Nephron (organoid): Measurements from ENCODE around the gene SPSB2.
A peak's percentile ranks its signal among the peaks of the same experiment; 100 is the strongest.
"Not testable (repeated sequence)": the region's sequence is repeated elsewhere in the genome, so short reads cannot be mapped to it uniquely, and the experiment has no call there.

Source experiments
- H3K27ac Mint-ChIP-seq, 3 experiments: 2 replicates each; pipeline ENCODE4 v1.8.0; 2020; ENCODE audit warnings: mixed read lengths in 3 of 3, mild to moderate bottlenecking in 2 of 3, moderate library complexity in 1 of 3
- H3K27me3 Mint-ChIP-seq: 2 replicates; pipeline ENCODE4 v1.8.0; 2021; ENCODE audit warnings: low read depth, mild to moderate bottlenecking, moderate library complexity, mixed read lengths
- H3K36me3 Mint-ChIP-seq: 2 replicates; pipeline ENCODE4 v1.8.0; 2020; ENCODE audit warnings: low read depth, mixed read lengths
- H3K4me1 Mint-ChIP-seq: 2 replicates; pipeline ENCODE4 v1.8.0; 2020; ENCODE audit warnings: mixed read lengths
- H3K4me3 Mint-ChIP-seq, 3 experiments: 2 replicates each; pipeline ENCODE4 v1.8.0; 2020; ENCODE audit warnings: mild to moderate bottlenecking in 3 of 3, mixed read lengths in 3 of 3, moderate library complexity in 2 of 3
- H3K9me3 Mint-ChIP-seq: 2 replicates; pipeline ENCODE4 v1.8.0; 2020; ENCODE audit warnings: mixed read lengths
- TF ChIP-seq, protein P1 (sequence below), 3 experiments: fragments of 200-600 bp; sonication (generic); IDR thresholded peaks; one replicate each; pipeline ENCODE4 v1.5.0; 2021; ENCODE audit warnings: antibody characterized with exemption in 3 of 3; ENCODE audit not compliant: unreplicated experiment in 3 of 3

Gene SPSB2

DNA sequence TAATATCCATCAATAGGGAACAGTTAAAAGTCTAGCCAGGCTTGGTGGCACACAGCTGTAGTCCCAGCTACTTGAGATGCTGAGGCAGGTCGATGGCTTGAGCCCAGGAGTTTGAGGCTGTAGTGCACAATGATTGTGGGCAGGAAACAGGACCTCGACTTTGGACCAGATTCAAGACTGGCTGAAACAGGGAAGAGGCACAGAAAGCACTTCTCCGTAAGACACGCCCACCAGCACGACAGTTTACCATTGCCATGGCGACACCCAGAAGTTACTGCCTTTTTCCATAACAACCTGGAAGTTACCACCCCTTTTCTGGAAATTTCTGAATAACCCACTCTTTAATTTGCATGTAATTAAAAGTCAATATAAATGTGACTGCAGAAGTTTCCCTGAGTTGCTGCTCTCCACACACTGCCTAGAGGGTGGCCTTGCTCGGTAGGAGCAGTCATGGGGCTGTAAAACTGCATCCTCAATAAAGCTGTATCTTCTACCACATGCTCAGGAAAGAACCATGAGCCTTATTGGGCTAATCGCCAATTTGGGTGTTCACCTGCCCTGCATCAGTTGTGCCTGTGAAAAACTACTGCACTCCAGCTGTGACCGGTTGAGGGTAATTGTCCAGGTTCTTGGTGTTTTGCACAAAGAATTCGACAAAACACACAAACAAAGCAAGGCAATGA lies 26.9 kb upstream of the SPSB2 start:
- TF ChIP-seq, protein P1, sequence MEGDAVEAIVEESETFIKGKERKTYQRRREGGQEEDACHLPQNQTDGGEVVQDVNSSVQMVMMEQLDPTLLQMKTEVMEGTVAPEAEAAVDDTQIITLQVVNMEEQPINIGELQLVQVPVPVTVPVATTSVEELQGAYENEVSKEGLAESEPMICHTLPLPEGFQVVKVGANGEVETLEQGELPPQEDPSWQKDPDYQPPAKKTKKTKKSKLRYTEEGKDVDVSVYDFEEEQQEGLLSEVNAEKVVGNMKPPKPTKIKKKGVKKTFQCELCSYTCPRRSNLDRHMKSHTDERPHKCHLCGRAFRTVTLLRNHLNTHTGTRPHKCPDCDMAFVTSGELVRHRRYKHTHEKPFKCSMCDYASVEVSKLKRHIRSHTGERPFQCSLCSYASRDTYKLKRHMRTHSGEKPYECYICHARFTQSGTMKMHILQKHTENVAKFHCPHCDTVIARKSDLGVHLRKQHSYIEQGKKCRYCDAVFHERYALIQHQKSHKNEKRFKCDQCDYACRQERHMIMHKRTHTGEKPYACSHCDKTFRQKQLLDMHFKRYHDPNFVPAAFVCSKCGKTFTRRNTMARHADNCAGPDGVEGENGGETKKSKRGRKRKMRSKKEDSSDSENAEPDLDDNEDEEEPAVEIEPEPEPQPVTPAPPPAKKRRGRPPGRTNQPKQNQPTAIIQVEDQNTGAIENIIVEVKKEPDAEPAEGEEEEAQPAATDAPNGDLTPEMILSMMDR (IDR thresholded peaks at IDR 0.05; ENCODE audit: unreplicated experiment in 3 of 3), result no peak
- no peaks in the 10 kb centered on the region for H3K9me3 Mint-ChIP-seq
- H3K4me3 Mint-ChIP-seq, result no peak overlapping the region
- no peaks in the 10 kb centered on the region for H3K36me3 Mint-ChIP-seq
- H3K27me3 Mint-ChIP-seq, result no peaks in the 10 kb centered on the region
- H3K27ac Mint-ChIP-seq, result no peak overlapping the region
- H3K4me1 Mint-ChIP-seq, result peaks cover 4% of the 10 kb centered on the region

DNA sequence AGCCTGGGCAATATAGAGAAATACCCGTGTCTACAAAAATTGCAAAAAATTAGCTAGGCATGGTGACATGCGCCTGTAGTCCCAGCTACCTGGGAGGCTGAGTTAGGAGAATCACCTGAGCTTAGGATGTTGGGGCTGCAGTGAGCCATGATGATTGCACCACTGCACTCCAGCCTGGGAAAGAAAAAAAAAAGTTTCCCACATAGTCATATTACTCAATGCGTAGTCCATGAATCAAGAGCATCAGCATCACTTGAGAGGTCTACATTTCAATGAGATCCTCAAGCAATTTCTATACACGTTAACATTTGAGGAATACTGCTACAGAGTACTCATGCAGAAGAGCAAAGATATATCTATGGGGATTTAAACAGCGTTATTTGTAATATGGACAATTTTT lies 26.3 kb upstream of the SPSB2 start:
- TF ChIP-seq, protein P1 (IDR thresholded peaks at IDR 0.05; ENCODE audit: unreplicated experiment in 3 of 3), result no peak
- no peaks in the 10 kb centered on the region for H3K36me3 Mint-ChIP-seq
- no peaks in the 10 kb centered on the region for H3K27me3 Mint-ChIP-seq
- no peak overlapping the region for H3K27ac Mint-ChIP-seq
- H3K9me3 Mint-ChIP-seq, result no peaks in the 10 kb centered on the region
- H3K4me3 Mint-ChIP-seq, result no peak overlapping the region
- H3K4me1 Mint-ChIP-seq, result peaks cover 4% of the 10 kb centered on the region

DNA sequence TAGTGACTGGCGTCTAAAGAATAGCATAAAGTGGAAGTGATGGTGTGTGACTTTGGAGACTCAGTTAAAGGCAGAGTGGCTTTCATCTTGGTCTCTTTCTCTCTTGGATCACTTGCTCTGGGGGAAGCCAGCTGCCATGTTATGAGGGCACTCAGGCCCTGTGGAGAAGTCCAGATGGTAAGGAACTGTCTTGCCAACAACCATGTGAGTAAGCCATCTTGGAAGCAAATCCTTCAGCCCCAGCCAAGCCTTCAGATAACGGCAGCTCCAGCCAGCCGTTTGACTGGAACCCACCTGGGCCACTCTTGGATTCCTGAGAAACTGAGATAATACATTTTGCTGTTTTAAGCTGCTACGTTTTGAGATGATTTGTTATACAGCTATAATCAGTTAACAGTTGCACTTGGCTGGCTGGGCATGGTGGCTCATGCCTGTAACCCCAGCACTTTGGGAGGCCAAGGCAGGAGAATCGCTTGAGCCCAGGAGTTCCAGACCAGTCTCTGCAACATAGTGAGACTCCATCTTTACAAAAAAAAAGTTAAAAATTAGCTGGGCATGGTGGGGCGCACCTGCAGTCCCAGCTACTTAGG lies 23.8 kb upstream of the SPSB2 start:
- Mint-ChIP-seq H3K9me3 (no peaks in the 10 kb centered on the region), H3K36me3 (no peaks in the 10 kb centered on the region), H3K4me1 (no peaks in the 10 kb centered on the region), H3K4me3 (no peak overlapping the region), H3K27me3 (no peaks in the 10 kb centered on the region), H3K27ac (no peak overlapping the region)
- TF ChIP-seq, protein P1 (IDR thresholded peaks at IDR 0.05; ENCODE audit: unreplicated experiment in 3 of 3), result no peak

DNA sequence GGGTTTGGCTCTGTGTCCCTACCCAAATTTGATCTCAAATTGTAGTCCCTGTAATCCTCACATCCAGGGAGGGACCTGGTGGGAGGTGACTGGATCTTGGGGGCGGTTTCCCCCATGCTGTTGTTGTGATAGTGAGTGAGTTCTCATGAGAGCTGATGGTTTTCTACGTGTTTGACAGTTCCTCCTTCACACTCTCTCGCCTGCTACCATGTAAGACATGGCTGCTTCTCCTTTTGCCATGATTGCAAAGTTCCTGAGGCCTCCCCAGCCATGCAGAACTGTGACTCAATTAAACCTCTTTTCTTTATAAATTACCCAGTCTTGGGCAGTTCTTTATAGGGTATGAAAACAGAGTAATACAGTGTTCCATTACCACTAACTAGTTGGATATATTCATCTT lies 21.2 kb upstream of the SPSB2 start:
- H3K36me3 Mint-ChIP-seq, result no peaks in the 10 kb centered on the region
- no peaks in the 10 kb centered on the region for H3K9me3 Mint-ChIP-seq
- H3K4me3 Mint-ChIP-seq, result no peak overlapping the region
- peaks cover 5% of the 10 kb centered on the region for H3K4me1 Mint-ChIP-seq
- TF ChIP-seq, protein P1 (IDR thresholded peaks at IDR 0.05; ENCODE audit: unreplicated experiment in 3 of 3), result no peak
- H3K27ac Mint-ChIP-seq, result no peak overlapping the region
- peaks cover 4% of the 10 kb centered on the region for H3K27me3 Mint-ChIP-seq

DNA sequence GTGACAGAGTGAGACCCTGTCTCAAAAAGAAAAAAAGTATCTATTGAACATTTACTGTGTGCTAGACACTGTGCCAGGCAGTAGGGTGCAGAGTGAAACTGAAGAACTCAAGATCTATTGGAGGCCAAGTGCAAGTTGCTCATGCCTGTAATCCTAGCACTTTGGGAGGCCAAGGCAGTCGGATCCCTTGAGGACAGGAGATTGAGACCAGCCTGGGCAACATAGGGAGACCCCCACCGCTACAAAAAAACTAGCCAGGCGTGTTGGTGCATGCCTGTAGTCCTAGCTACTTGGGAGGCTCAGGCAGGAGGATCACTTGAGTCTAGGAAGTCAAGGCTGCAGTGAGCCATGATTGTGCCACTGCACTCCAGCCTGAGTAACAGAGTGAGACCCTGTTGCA lies 19.6 kb upstream of the SPSB2 start:
- peak overlapping the region; percentile 31 to 64 (median 58) for H3K4me3 Mint-ChIP-seq
- not testable (repeated sequence) for H3K9me3 Mint-ChIP-seq, H3K4me1 Mint-ChIP-seq, H3K27me3 Mint-ChIP-seq, H3K36me3 Mint-ChIP-seq
- peak overlapping the region; percentile 98 to 99 (median 99) for H3K27ac Mint-ChIP-seq

DNA sequence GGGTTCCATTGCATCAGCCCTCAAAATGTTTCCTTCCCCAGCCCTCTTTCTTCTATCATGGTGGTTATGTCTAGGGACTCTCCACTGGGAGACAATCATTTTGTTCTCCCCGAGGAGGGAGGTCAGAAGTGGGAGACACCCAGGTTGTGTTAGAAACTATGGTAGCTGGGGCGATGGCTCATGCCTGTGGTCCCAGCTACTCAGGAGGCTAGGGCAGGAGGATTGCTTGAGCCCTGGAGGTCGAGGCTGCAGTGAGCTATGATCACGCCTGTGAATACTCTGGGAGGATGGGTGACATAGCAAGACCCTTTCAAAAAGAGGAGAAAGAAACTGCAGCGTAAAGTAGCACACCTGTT lies 18.5 kb upstream of the SPSB2 start:
- peak overlapping the region; percentile 98 to 99 (median 99) for H3K27ac Mint-ChIP-seq
- peaks cover 5% of the 10 kb centered on the region for H3K4me1 Mint-ChIP-seq
- H3K4me3 Mint-ChIP-seq, result peak overlapping the region; percentile 81 to 89 (median 88)
- TF ChIP-seq, protein P1 (IDR thresholded peaks at IDR 0.05; ENCODE audit: unreplicated experiment in 3 of 3), result no peak
- H3K9me3 Mint-ChIP-seq, result no peaks in the 10 kb centered on the region
- no peaks in the 10 kb centered on the region for H3K36me3 Mint-ChIP-seq
- peaks cover 4% of the 10 kb centered on the region for H3K27me3 Mint-ChIP-seq
